Ascending aorta (tissue), 2 donors: ENCODE measurements around the gene MTHFD1. TPM values are rescaled to one million over a fixed set of nuclear protein-coding genes. Genes with fewer than 3 reads are reported as not detected.

Experiments used
- DNase-seq, 2 donors: peaks; one replicate each; pipeline ENCODE4 v3.0.0-alpha.2; 2019; ENCODE audit warnings: low spot score in 2 of 2
- H3K27ac ChIP-seq, 2 donors: fragments of 200-600 bp; sonication (generic); one replicate each; pipeline ENCODE4 v1.5.1; 2016 to 2017; ENCODE audit warnings: mild to moderate bottlenecking in 1 of 2
- H3K27me3 ChIP-seq: fragments of 200-600 bp; sonication (generic); one replicate; pipeline ENCODE4 v1.5.1; 2017
- H3K36me3 ChIP-seq, 2 donors: fragments of 200-600 bp; sonication (generic); one replicate each; pipeline ENCODE4 v1.5.1; 2016
- H3K4me1 ChIP-seq, 2 donors: fragments of 200-600 bp; sonication (generic); one replicate each; pipeline ENCODE4 v1.5.1; 2016 to 2017; ENCODE audit warnings: mild to moderate bottlenecking in 1 of 2
- H3K4me3 ChIP-seq, 2 donors: fragments of 200-600 bp; sonication (generic); one replicate each; pipeline ENCODE4 v1.5.1; 2016 to 2017; ENCODE audit warnings: mild to moderate bottlenecking in 1 of 2
- H3K9me3 ChIP-seq, 2 donors: fragments of 200-600 bp; sonication (generic); one replicate each; pipeline ENCODE4 v1.5.1; 2016
- intact Hi-C: fragments of 100-400 bp; cut with DNase I; formaldehyde crosslinking; loops from one replicate; pipeline ENCODE4 v1.15.1; 2023
- total RNA-seq: library from RNA; depleted of rRNA; stranded (reverse); fragments of >200 nt; gene quantifications from one replicate; pipeline ENCODE4 v1.1.0, GENCODE V29; 2016
- TF ChIP-seq, protein P1 (sequence below), 3 experiments: fragments of 200-600 bp in 2 of 3; fragments of 450-650 bp in 1 of 3; sonication (generic) in 2 of 3; IDR thresholded peaks; one replicate each; pipeline ENCODE4 v1.5.1; 2016 to 2019; ENCODE audit warnings: antibody characterized with exemption in 3 of 3, mild to moderate bottlenecking in 1 of 3, moderate library complexity in 1 of 3

The MTHFD1 gene
- total RNA-seq, 1 donor from 2014 or later = 7.2 TPM

DNA sequence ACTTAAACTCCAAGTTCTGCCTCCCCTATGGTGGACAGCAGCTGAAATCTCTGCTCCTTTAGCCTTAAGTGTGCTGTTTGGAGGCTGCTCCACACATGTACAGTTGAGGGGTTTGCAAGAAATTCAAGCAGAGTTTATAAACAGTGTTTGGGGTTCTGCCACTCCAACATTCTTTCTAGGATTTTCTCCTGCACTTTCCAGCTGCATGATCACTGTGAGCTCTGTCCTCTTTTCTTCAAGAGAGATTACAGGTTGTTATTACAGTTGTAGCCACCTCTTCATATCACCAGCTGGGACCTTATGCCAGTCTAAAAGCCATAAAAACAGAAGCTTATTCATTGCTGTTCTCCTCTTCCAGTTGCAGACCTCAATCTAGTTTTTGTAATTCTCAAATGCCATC lies 107.1 kb downstream of the MTHFD1 start:
- Histone ChIP-seq H3K36me3 (peaks cover 5 to 15% of the 10 kb centered on the region in 2 donors), H3K4me3 (no peak overlapping the region), H3K4me1 (peaks cover 0 to 3% of the 10 kb centered on the region in 2 donors), H3K27ac (no peak overlapping the region), H3K27me3 (no peaks in the 10 kb centered on the region), H3K9me3 (no peaks in the 10 kb centered on the region)
- TF ChIP-seq, protein P1, sequence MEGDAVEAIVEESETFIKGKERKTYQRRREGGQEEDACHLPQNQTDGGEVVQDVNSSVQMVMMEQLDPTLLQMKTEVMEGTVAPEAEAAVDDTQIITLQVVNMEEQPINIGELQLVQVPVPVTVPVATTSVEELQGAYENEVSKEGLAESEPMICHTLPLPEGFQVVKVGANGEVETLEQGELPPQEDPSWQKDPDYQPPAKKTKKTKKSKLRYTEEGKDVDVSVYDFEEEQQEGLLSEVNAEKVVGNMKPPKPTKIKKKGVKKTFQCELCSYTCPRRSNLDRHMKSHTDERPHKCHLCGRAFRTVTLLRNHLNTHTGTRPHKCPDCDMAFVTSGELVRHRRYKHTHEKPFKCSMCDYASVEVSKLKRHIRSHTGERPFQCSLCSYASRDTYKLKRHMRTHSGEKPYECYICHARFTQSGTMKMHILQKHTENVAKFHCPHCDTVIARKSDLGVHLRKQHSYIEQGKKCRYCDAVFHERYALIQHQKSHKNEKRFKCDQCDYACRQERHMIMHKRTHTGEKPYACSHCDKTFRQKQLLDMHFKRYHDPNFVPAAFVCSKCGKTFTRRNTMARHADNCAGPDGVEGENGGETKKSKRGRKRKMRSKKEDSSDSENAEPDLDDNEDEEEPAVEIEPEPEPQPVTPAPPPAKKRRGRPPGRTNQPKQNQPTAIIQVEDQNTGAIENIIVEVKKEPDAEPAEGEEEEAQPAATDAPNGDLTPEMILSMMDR (IDR thresholded peaks at IDR 0.05) = no peak
- intact Hi-C loops = no loop called here
- no peak for DNase-seq

DNA sequence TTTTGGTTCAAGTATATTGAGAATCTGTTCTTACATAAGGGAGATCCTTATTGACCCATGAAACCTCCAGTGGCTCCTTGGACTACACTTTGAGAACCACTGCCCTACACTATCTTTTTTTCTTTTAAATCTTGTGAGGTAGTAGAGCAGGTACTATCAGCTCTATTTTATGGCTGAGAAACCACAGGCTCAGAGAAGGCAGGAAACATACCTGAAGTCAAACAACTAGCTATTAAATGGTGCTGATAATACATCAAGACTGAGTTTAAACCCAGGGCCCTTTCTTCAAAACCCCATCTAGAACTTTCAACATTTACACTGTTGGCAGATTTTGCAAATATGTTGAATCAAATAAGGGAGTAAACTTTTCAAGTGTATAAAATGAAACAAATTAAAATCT lies 108.6 kb downstream of the MTHFD1 start:
- intact Hi-C loops = no loop called here
- Histone ChIP-seq H3K36me3 (peaks cover 5 to 6% of the 10 kb centered on the region in 2 donors), H3K4me1 (peaks cover 6 to 18% of the 10 kb centered on the region in 2 donors), H3K9me3 (no peaks in the 10 kb centered on the region), H3K4me3 (no peak overlapping the region), H3K27me3 (no peaks in the 10 kb centered on the region), H3K27ac (no peak overlapping the region)
- no peak for DNase-seq
- TF ChIP-seq, protein P1 (IDR thresholded peaks at IDR 0.05) = no peak

DNA sequence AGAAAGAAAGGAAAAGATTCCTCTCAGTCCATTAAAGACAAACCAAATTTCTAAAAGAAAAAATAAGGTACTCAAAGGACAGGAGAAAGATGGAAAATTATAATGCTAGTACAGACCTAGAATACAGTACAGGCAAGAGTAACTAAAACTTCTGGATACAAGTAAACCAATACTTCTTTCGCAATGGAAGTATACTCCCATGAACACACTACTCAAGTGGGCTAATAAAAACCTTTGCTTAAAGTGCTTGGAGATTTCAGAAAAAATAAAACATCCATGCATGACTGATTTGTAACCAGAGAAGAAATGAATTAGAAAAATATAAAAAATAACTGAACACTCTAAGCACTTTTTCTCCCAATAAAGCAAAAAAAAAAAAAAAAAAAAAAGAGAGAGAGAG lies 111.9 kb downstream of the MTHFD1 start:
- H3K4me3 ChIP-seq = no peak overlapping the region
- H3K27ac ChIP-seq = no peak overlapping the region
- DNase-seq = no peak
- no peaks in the 10 kb centered on the region for H3K27me3 ChIP-seq
- peaks cover 0 to 3% of the 10 kb centered on the region in 2 donors for H3K36me3 ChIP-seq
- TF ChIP-seq, protein P1 (IDR thresholded peaks at IDR 0.05) = no peak
- intact Hi-C loops = loop anchor here (2.0 to 10.0 kb wide), 2 partner anchors 55 to 855 kb away; partner anchors contain the start of gene WDR89
- peaks cover 13 to 26% of the 10 kb centered on the region in 2 donors for H3K4me1 ChIP-seq
- H3K9me3 ChIP-seq = no peaks in the 10 kb centered on the region

DNA sequence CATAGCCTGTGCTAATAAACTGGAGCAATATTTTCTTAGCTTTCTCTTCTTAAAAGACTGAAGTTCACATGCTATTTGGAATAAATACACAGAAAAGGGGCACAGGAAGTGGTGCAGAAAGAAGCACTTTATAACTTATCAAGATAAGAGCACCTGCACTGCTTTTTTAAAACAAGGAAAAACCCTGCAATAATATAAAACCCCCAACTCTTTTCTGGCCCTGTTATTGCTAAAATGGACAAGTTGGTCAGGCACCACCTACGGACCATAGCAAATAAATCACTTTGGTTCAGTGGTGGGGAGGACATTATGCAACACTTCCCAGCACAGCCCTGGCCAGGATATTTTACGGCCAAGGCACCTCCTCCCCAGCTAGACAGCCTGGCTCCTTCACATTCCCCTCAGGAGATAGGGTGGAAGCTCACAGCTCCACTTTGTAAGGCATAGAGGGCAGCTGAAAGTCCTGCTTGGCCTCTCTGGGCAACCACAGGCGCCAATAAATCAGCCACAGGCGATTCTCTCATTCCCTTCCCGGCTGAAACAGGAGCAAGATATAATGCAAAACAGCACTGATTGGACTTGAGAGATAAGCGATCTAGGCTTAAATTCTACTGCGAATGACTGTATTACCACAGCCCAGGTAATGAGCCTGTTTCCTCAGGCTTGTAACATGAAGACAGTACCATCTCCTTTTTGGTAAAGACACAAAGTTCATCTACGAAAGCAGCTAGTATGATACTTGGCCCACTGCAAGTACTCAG lies 113.4 kb downstream of the MTHFD1 start:
- peak overlapping the region; percentile 91 to 94 for H3K4me3 ChIP-seq
- peak in 1 of 2 donors; percentile 82 for DNase-seq

DNA sequence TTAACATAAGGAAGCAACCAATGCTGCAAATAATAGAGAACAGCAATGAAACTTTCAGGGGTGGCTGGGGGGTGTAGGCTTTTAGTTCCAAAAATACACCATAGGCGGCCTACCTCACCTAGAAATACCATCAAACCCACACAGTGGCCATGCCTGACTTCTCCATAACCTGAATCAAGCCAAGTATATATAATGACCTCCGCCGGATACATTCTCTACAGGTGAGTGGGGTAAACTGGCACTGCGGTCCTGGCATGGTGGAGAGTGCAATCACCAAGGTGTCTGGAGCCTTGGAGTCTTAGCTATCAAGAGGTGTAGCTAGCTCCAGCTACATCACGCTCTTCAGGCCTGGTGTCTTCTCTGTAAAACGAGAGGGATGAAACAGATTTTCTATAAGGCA lies 114.3 kb downstream of the MTHFD1 start:
- peaks cover 13 to 43% of the 10 kb centered on the region in 2 donors for H3K4me1 ChIP-seq
- peak overlapping the region; percentile 91 to 94 for H3K4me3 ChIP-seq
- TF ChIP-seq, protein P1 (IDR thresholded peaks at IDR 0.05) = no peak
- intact Hi-C loops = loop anchor here (10.0 kb wide), 1 partner anchor 858 kb away; the partner anchor contains the start of gene WDR89
- H3K36me3 ChIP-seq = no peaks in the 10 kb centered on the region
- no peaks in the 10 kb centered on the region for H3K27me3 ChIP-seq
- no peak for DNase-seq
- H3K9me3 ChIP-seq = no peaks in the 10 kb centered on the region
- peak overlapping the region; percentile 99 for H3K27ac ChIP-seq

More for the DNA sequence above, 113.4 kb downstream of the MTHFD1 start:
- TF ChIP-seq, protein P1 (IDR thresholded peaks at IDR 0.05) = peak in 1 of 3 experiments; percentile 7
- Histone ChIP-seq H3K27me3 (no peaks in the 10 kb centered on the region), H3K9me3 (no peaks in the 10 kb centered on the region), H3K4me1 (peaks cover 13 to 35% of the 10 kb centered on the region in 2 donors), H3K36me3 (no peaks in the 10 kb centered on the region), H3K27ac (peak overlapping the region; percentile 99)
- intact Hi-C loops = loop anchor here (2.0 to 10.0 kb wide), 2 partner anchors 57 to 857 kb away; partner anchors contain the start of gene WDR89
